Smooth muscle cell (in vitro differentiated cells): ENCODE measurements around the gene NKAIN2. TPM values are rescaled to one million over a fixed set of nuclear protein-coding genes. Genes with fewer than 3 reads are reported as not detected.

Experiments used
- DNase-seq: peaks from one replicate; lab custom pipeline; 2025; ENCODE audit not compliant: unreplicated experiment; lab: John Stamatoyannopoulos, UW
- H2AFZ ChIP-seq: fragments of 200-600 bp; sonication (generic); 2 replicates; pipeline ENCODE4 v1.6.0; 2016; ENCODE audit warnings: antibody characterized with exemption, low read depth, mild to moderate bottlenecking
- H3F3A ChIP-seq: fragments of 200-600 bp; sonication (generic); 2 replicates; pipeline ENCODE4 v1.6.0; 2017; ENCODE audit warnings: antibody characterized with exemption, low read depth
- H3K27ac ChIP-seq: fragments of 200-600 bp; sonication (generic); 2 replicates; pipeline ENCODE4 v1.5.1; 2016; ENCODE audit warnings: low read depth, mild to moderate bottlenecking
- H3K27me3 ChIP-seq: fragments of 200-600 bp; sonication (generic); 2 replicates; pipeline ENCODE4 v1.6.1; 2016; ENCODE audit warnings: low read depth, mild to moderate bottlenecking
- H3K36me3 ChIP-seq: fragments of 200-600 bp; sonication (generic); 2 replicates; pipeline ENCODE4 v1.5.1; 2016; ENCODE audit warnings: low read depth
- H3K4me1 ChIP-seq: fragments of 200-600 bp; sonication (generic); 2 replicates; pipeline ENCODE4 v1.5.1; 2016; ENCODE audit warnings: low read depth
- H3K4me2 ChIP-seq: fragments of 200-600 bp; sonication (generic); 2 replicates; pipeline ENCODE4 v1.6.0; 2016; ENCODE audit warnings: mild to moderate bottlenecking
- H3K4me3 ChIP-seq: fragments of 200-600 bp; sonication (generic); 2 replicates; pipeline ENCODE4 v1.5.1; 2016; ENCODE audit warnings: mild to moderate bottlenecking
- H3K79me2 ChIP-seq: fragments of 200-600 bp; sonication (generic); 2 replicates; pipeline ENCODE4 v1.6.0; 2016; ENCODE audit warnings: low read depth, mild to moderate bottlenecking
- H3K9ac ChIP-seq: fragments of 200-600 bp; sonication (generic); 2 replicates; pipeline ENCODE4 v1.6.0; 2016; ENCODE audit warnings: low read depth
- H3K9me3 ChIP-seq: fragments of 200-600 bp; sonication (generic); replicated peaks from 2 replicates; pipeline ENCODE4 v1.5.1; 2016; ENCODE audit warnings: low read depth
- H4K20me1 ChIP-seq: fragments of 200-600 bp; sonication (generic); 2 replicates; pipeline ENCODE4 v1.6.0; 2016; ENCODE audit warnings: low read depth
- CTCF ChIP-seq: fragments of 200-600 bp; sonication (generic); IDR thresholded peaks from 2 replicates; pipeline ENCODE4 v1.5.1; 2017; ENCODE audit warnings: borderline replicate concordance, mild to moderate bottlenecking, antibody characterized with exemption; ENCODE audit not compliant: insufficient read depth, poor library complexity, severe bottlenecking
- WGBS: methylation state at CpG from one replicate; pipeline ENCODE4 v1.1.7; 2016; ENCODE audit warnings: low lambda C conversion rate; 5-methylcytosine and 5-hydroxymethylcytosine counted together
- polyA plus RNA-seq: library from polyadenylated mRNA; unstranded; fragments of >200 nt; fragmentation: Nextera tagmentation; extraction: Ambion mirVana; gene quantifications from 2 replicates; pipeline ENCODE4 v1.2.1, GENCODE V29; 2016
- total RNA-seq: library from RNA; depleted of rRNA; stranded (reverse); fragments of >200 nt; gene quantifications from 2 replicates; pipeline ENCODE4 v1.2.3, GENCODE V29; 2014

The NKAIN2 gene
- total and polyA plus RNA-seq, 2 experiments from 2014 or later: 0.09 TPM; not detected in 1

GRCh38 chr6:123848347-123848746 lies 44.7 kb downstream of the NKAIN2 start:
- no peak for DNase-seq
- Histone ChIP-seq H3K9ac (no peak overlapping the region), H3K27ac (no peak overlapping the region), H3K4me2 (no peak overlapping the region), H3K9me3 (no peaks in the 10 kb centered on the region), H3K4me1 (no peaks in the 10 kb centered on the region), H3K79me2 (no peaks in the 10 kb centered on the region), H3K4me3 (no peak overlapping the region), H3K36me3 (no peaks in the 10 kb centered on the region), H3K27me3 (no peaks in the 10 kb centered on the region), H2AFZ (no peak overlapping the region), H3F3A (no peaks in the 10 kb centered on the region), H4K20me1 (no peaks in the 10 kb centered on the region)
- 89% methylated on average over 2 of the region's 2 CpGs for whole genome bisulfite sequencing
- no peak for TF ChIP-seq CTCF

GRCh38 chr6:123849406-123849805 lies 45.7 kb downstream of the NKAIN2 start:
- no peak overlapping the region for H3K27ac ChIP-seq
- no peak for TF ChIP-seq CTCF
- 81% methylated on average over 3 of the region's 3 CpGs for WGBS
- no peaks in the 10 kb centered on the region for H3K36me3 ChIP-seq
- H3K27me3 ChIP-seq: no peaks in the 10 kb centered on the region
- H2AFZ ChIP-seq: no peak overlapping the region
- no peaks in the 10 kb centered on the region for H3F3A ChIP-seq
- H3K9me3 ChIP-seq: no peaks in the 10 kb centered on the region
- DNase-seq: no peak
- H3K9ac ChIP-seq: no peak overlapping the region
- no peaks in the 10 kb centered on the region for H3K79me2 ChIP-seq
- H3K4me2 ChIP-seq: no peak overlapping the region
- H4K20me1 ChIP-seq: no peaks in the 10 kb centered on the region
- H3K4me1 ChIP-seq: no peaks in the 10 kb centered on the region
- no peak overlapping the region for H3K4me3 ChIP-seq

- 96% methylated on average over 4 of the region's 4 CpGs for WGBS
- Histone ChIP-seq H3K79me2 (no peaks in the 10 kb centered on the region), H3K36me3 (no peaks in the 10 kb centered on the region), H4K20me1 (no peaks in the 10 kb centered on the region), H3K9me3 (no peaks in the 10 kb centered on the region), H2AFZ (no peak overlapping the region), H3F3A (no peaks in the 10 kb centered on the region), H3K27me3 (no peaks in the 10 kb centered on the region), H3K4me2 (no peak overlapping the region), H3K27ac (no peak overlapping the region), H3K4me3 (no peak overlapping the region), H3K9ac (no peak overlapping the region), H3K4me1 (no peaks in the 10 kb centered on the region)
- DNase-seq: no peak
- TF ChIP-seq CTCF: no peak
Measured at GRCh38 chr6:123850555-123850954, 46.9 kb downstream of the NKAIN2 start.

- 61% methylated on average over 2 of the region's 2 CpGs for WGBS
- H3K9ac ChIP-seq: no peak overlapping the region
Measured at GRCh38 chr6:123854201-123854600, 50.5 kb downstream of the NKAIN2 start.

More at GRCh38 chr6:123854201-123854600, 50.5 kb downstream of the NKAIN2 start:
- Histone ChIP-seq H3F3A (no peaks in the 10 kb centered on the region), H3K4me3 (no peak overlapping the region), H3K27ac (no peak overlapping the region), H2AFZ (no peak overlapping the region), H3K4me1 (no peaks in the 10 kb centered on the region), H3K4me2 (no peak overlapping the region), H3K9me3 (no peaks in the 10 kb centered on the region), H3K79me2 (no peaks in the 10 kb centered on the region), H3K36me3 (no peaks in the 10 kb centered on the region), H4K20me1 (no peaks in the 10 kb centered on the region), H3K27me3 (no peaks in the 10 kb centered on the region)
- TF ChIP-seq CTCF: no peak
- DNase-seq: no peak
